OCI-LY7 (cell line): Measurements from ENCODE around the gene PPP1R9B.

Experiments
- CTCF ChIP-seq: fragments of 200-600 bp; sonication (generic); conservative IDR thresholded peaks from 2 replicates; pipeline ENCODE4 v1.5.1; 2014; ENCODE audit warnings: mild to moderate bottlenecking, antibody characterized with exemption, low read length, moderate library complexity, mixed read lengths
- EZH2phosphoT487 ChIP-seq: fragments of 200-600 bp; sonication (generic); IDR thresholded peaks from 2 replicates; pipeline ENCODE4 v1.6.1; 2018; ENCODE audit warnings: low read depth, borderline replicate concordance, mild to moderate bottlenecking, mixed run types, antibody characterized with exemption, low read length, moderate library complexity, mixed read lengths

GRCh38 chr17:50199211-50199802, 48.8 kb upstream of the PPP1R9B start:
- TF ChIP-seq CTCF (no peak), EZH2phosphoT487 (no peak)
